Loucy (cell line): ENCODE data around the gene CDH13.

Experiments used
- CTCF ChIP-seq: fragments of 200-600 bp; sonication (generic); conservative IDR thresholded peaks from 2 replicates; pipeline ENCODE4 v1.5.1; 2014; ENCODE audit warnings: mild to moderate bottlenecking, antibody characterized with exemption, low read length
- EZH2phosphoT487 ChIP-seq: fragments of 200-600 bp; IDR thresholded peaks from 2 replicates; pipeline ENCODE4 v1.6.1; 2018; ENCODE audit warnings: antibody characterized with exemption, mild to moderate bottlenecking, moderate library complexity, borderline replicate concordance

GRCh38 chr16:82963653-82964052, 336.9 kb downstream of the CDH13 start:
- no peak for TF ChIP-seq CTCF
- no peak for TF ChIP-seq EZH2phosphoT487
